ENCODE data around the gene HK3.

Gene HK3

GRCh38 chr5:176899296-176899891 lies at the start of gene HK3:
Gene HK3 (minus strand): TSS chr5:176899346. CDS start chr5:176896159, 3,187 bp downstream.
- H3K27me3 ChIP-seq = no peaks in the 10 kb centered on the region
- no peaks in the 10 kb centered on the region for H3K9me3 ChIP-seq
- H3K4me1 ChIP-seq = no peaks in the 10 kb centered on the region
- no peak within 1 kb of the TSS for H3K27ac ChIP-seq
- intact Hi-C loops (cut with DNase I; ENCODE audit: low total_unique reads) = no loop called here
- no peak for DNase-seq
- H3K4me3 ChIP-seq = no peak within 1 kb of the TSS
- no peak for TF ChIP-seq CTCF (IDR thresholded peaks at IDR 0.05)
- H3K36me3 ChIP-seq = peaks cover 15 to 25% (median 21%) of the 10 kb centered on the region in 3 donors

GRCh38 chr5:176948458-176948857 lies 49.3 kb upstream of the HK3 start:
- no peaks in the 10 kb centered on the region for H3K27me3 ChIP-seq
- H3K9me3 ChIP-seq = no peaks in the 10 kb centered on the region
- H3K27ac ChIP-seq = no peak overlapping the region
- no peak for TF ChIP-seq CTCF (IDR thresholded peaks at IDR 0.05)
- no peaks in the 10 kb centered on the region for H3K4me1 ChIP-seq
- intact Hi-C loops (cut with DNase I; ENCODE audit: low total_unique reads) = no loop called here
- H3K4me3 ChIP-seq = no peak overlapping the region
- no peak for DNase-seq
- H3K36me3 ChIP-seq = peaks cover 38 to 65% (median 51%) of the 10 kb centered on the region in 3 donors

- intact Hi-C loops (cut with DNase I; ENCODE audit: low total_unique reads) = no loop called here
- TF ChIP-seq CTCF (IDR thresholded peaks at IDR 0.05) = no peak
- H3K27me3 ChIP-seq = no peaks in the 10 kb centered on the region
- no peak overlapping the region for H3K27ac ChIP-seq
- H3K9me3 ChIP-seq = no peaks in the 10 kb centered on the region
- H3K4me1 ChIP-seq = no peaks in the 10 kb centered on the region
- peaks cover 43 to 71% (median 57%) of the 10 kb centered on the region in 3 donors for H3K36me3 ChIP-seq
- DNase-seq = no peak
- H3K4me3 ChIP-seq = no peak overlapping the region
Measured at GRCh38 chr5:176947847-176948246, 48.7 kb upstream of the HK3 start.

- no peak for TF ChIP-seq CTCF (IDR thresholded peaks at IDR 0.05)
- Histone ChIP-seq H3K27me3 (no peaks in the 10 kb centered on the region), H3K4me3 (no peak overlapping the region), H3K4me1 (peaks cover 0 to 8% (median 0%) of the 10 kb centered on the region in 4 donors), H3K9me3 (no peaks in the 10 kb centered on the region), H3K27ac (no peak overlapping the region), H3K36me3 (peaks cover 24 to 76% (median 52%) of the 10 kb centered on the region in 3 donors)
- no peak for DNase-seq
- intact Hi-C loops (cut with DNase I; ENCODE audit: low total_unique reads) = no loop called here
Measured at GRCh38 chr5:176944268-176944667, 45.1 kb upstream of the HK3 start.

- no peak for TF ChIP-seq CTCF (IDR thresholded peaks at IDR 0.05)
- H3K4me3 ChIP-seq = no peak overlapping the region
- intact Hi-C loops (cut with DNase I; ENCODE audit: low total_unique reads) = no loop called here
- H3K27ac ChIP-seq = no peak overlapping the region
- no peaks in the 10 kb centered on the region for H3K9me3 ChIP-seq
- peaks cover 26 to 77% (median 49%) of the 10 kb centered on the region in 3 donors for H3K36me3 ChIP-seq
- H3K4me1 ChIP-seq = peaks cover 0 to 8% (median 0%) of the 10 kb centered on the region in 4 donors
- DNase-seq = no peak
- H3K27me3 ChIP-seq = no peaks in the 10 kb centered on the region
Measured at GRCh38 chr5:176943816-176944215, 44.7 kb upstream of the HK3 start.

Measured in tibial artery (tissue), 4 donors.